NCI-H2196 (cell line): Measurements from ENCODE around the gene PTH1R.

Experiments used
- DNase-seq: peaks from one replicate; lab custom pipeline; 2025; ENCODE audit not compliant: unreplicated experiment; lab: John Stamatoyannopoulos, UW

Gene PTH1R

DNA sequence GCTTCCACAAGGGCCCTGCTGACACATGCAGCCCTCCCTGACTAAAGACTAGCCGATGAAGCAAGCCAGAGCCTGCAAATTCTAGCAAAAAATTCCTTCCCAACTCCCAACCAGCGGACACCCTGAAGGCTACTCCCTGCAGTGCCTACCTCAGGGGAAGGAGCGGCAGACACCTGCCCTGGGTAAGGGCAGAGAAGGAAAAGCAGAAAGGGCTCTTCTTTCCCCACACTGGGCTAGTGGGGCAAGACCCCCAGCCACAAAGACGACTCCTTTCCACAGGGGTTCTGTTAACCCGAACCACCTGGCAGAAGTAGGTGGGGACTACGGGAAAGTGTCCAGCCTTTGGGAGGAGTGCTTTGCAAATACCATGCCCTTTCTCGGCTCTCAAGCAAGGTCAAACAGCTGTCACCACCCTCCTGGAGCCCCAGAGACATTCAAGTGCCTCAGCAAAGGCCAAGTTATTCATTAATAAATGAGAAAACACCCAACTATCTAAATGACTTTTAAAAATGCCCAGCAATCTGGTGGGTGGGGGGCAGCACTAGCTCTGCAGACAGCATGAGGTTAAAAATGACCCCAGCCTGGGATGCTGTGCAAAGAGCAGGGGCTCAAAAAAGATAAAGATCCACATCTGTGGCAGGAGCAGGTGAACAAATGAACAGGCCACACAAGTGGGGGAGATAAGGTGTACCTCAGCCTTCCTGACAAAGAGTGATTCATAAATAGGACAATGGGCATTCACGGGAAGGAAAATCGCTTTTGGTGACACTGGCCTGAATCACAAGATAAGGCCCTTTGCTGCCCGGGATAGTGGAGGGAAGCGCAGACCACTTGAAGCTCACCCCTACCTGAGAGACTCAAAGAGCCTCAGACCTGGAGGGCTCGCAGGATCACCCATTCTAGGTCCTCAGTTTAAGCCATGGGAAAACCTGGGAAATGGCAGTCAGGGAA is 66.0 kb downstream of the PTH1R start:
- DNase-seq = no peak

DNA sequence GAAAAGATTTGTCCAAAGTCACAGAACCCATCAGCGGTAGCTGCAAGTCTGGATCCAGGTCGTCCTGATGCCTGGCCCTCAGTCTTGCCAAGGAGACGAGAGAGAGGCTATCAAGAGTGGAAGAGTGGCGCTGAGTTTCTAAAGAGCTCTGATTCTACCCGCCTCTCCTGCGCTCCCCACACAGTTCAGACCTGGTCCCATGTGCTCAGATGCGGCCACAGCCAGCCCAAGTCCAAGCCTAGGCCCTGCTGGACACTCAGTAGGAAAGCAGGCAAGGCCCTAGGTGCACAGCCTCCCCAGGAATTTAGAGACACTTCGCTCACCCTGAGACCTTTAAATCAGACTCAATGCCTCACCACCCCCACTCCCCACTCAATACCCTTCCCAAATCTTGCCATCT is 66.7 kb downstream of the PTH1R start:
- no peak for DNase-seq

DNA sequence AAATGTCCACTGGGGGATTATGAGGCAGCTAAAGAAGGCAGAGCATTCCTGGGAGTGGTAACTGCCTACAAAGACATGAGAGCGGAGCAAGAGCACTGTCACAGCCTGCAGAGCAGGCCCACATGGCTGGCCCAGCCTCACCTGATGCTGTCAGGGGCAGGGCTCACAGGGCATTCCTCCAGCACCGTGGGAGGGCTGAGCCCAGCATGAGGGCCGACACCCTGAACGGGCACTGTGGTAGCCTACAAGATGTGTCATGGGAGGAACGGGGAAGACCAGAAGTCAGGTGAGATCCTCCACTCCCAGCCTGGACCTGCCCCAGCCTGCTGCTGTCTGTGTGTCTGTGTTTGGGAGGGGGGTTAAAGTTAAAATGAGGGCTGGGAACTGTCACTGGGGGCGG is 68.9 kb downstream of the PTH1R start:
- no peak for DNase-seq

DNA sequence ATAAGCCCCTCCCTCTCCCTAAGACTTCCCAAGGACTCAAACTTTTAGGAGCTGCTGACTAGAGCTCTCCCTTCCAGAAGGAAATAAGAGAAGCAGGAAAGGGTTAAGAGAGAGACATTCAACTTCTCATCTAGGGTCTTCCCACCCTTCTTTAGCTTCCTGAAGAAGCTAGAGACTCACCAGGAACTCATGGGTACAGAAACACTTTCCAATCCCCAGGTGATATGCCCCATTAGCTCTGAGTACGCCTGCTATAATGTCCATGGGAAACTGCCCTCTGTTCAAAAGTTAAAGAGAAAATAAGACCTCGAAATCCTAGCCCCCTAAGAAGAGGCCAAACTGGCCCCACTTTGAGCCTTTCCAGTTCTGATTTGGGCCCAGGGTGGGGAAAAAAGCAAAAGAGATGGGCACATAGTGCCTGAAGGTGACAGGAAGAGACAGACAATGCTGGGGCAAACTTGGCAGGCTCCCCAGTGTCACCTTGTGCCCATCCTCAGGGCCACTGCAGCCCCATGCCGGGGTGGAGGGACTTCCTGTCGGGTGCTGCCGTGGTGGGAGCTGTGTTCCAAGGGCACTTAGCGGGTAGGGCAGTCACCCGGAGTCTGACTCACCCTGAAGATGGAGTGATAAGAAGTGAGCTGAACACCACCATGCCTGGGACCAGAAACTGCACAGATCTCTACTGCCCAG is 69.5 kb downstream of the PTH1R start:
- no peak for DNase-seq

DNA sequence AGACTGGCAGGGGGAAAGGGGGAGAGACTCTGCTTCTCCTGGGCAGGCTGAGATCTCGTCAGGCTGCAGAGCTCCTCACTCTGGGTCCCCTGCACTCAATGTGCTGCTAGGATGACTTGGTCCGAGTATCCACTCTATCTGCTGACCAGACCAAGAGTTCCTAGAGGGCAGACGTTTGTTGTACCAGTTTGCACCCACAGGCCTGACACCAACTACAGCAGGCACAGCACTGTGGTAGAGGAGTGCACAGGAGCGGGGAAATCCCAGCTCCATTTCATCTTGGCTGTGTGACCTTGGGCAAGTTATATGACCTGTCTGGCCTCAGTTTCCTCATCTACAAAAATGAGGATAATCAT is 70.0 kb downstream of the PTH1R start:
- DNase-seq = no peak

DNA sequence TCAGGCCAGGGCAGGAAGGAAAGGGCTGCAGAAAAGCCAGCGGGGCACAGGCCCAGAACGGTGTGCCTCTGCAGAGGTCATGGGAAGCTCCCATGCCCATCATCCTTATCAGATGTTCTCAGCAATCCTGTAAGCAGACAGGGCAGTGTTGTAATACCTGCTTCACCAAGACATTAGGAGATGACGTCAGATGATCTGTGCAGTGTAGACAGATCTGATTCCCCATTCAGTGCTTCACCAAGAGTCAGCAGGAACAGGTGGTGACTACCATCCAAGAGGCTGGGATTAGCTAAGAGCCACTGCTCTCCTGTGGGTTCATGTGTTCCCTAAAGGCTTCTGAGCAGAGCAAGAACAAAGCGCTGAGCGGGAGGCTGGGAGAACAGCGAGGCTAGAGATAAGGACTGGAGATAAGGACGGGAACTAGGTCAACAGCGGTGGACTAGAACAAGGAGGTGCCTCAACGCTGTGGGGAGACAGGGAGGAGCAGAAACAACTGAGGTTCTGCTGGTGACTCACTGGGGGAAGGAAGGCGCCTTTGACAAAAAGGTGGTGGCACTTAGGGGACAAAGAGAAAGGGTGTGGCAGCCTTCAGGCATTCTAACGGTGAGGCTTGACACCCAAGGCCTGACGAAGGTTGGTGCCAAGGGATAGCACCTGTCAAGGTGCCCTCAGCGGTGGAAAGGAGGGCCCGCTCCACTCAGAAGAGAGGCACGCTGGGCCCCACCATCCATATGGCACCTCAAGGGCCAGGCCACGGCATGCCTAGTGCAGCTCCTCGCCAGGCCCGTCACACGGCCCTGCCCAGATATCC is 70.7 kb downstream of the PTH1R start:
- DNase-seq = peak; percentile 24

DNA sequence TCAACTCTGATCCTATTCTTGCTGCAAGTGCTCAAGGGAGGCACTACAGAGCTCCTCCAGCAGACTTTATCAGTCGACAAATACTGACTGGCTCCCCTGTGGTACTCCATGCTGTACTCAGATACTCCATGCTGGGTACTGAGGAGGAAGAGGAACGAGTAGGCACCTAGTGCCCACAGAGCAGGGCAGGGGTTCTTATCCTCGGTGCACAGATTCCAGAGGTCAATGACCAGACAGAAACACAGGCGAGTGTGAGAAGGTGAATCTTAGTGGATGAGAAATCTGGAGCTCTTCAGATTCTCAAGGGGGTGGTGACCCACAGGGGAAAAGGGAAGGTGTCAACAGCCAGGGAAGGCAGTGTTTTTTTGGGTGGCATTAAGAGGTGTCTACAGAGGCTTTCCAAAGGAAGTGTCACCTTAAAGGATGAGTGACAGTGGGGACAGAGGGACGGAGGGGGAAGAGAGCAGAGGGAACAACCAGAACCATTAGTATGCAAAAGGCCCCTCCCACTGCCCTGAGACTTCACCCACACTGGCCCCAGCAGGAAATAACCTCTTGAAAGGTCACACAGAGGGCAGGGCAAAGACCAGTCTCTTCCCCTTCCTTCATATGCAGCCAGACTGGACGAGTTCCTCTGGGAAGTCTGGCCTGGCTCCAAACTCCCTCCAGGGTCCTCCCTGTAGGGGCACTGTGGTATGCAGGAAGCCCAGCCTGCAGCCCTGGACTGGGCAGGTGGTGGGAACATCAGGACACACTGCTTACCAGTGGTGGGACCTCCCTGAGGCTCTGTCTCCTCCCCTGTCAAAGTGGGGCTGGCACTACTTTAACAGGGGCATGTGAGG is 71.5 kb downstream of the PTH1R start:
- DNase-seq = no peak

DNA sequence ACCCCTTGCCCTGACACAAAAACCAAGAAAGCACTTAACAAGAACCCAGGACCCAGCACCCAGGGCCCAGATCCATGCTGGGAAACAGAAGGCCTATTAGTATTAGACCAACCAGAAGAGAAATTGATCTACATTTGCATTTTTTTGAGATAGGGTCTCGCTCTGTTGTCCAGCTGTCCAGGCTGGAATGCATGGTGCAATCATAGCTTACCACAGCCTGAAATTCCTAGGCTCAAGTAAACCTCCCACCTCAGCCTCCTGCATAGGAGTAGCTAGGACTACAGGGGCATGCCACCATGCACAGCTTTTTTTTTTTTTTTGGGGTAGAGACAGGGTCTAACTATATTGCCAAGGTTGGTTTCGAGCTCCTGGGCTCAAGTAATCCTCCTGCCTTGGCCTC is 72.7 kb downstream of the PTH1R start:
- no peak for DNase-seq

DNA sequence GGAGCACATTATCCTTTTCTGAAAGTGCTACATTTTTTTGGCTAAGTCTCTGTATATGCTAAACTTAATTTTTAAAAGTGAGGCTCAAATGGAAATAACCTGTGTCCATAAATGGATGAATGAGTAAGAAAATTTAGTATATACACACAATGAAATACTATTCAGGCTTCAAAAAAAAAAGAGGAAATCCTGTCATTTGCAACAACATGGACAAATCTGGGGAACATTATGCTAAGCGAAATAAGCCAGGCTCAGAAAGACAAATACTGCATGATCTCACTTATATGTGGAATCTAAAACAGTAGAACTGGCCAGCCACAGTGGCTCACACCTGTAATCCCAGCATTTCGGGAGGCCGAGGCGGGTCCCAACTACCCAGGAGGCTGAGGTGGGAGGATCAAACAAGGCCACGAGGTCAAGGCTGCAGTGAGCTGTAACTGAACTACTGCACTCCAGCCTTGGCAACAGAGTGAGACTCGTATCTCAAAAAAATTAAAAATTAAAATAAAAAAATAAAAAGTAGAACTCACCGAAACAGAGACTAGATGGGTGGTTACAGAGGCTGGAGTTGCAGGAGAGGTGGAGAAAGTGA is 73.2 kb downstream of the PTH1R start:
- DNase-seq = no peak

DNA sequence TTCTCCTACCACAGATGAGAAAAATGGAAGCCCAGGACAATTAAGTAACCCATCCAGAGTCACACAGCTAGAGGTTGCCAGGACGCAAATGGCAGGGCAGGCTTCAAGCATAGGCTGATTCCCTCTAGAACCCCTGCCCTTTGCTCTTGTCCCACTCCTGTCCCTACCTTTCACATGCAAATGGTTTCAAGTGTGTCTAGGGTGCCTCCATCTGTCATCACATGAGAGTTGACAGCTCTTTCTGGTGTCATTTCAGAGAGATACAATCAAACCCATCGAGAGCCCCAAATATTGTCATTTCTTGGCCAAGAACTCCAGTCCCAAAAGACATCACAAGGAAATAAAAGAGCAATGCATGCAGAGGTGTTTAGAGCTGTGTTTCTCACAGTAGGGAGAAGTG is 75.3 kb downstream of the PTH1R start:
- no peak for DNase-seq
